Keratinocyte (primary cell): ENCODE data around the gene SOCS6. TPM values are rescaled to one million over a fixed set of nuclear protein-coding genes. Genes with fewer than 3 reads are reported as not detected.

Experiments
- DNase-seq: peaks from one replicate; pipeline ENCODE4 v3.0.0-alpha.2; 2011; ENCODE audit warnings: low read depth, missing footprints, low spot score
- FAIRE-seq: peaks from 2 replicates; lab custom pipeline; 2011; peaks lifted over from hg19 to GRCh38; lab: Jason Lieb, UNC
- H2AFZ ChIP-seq: 2 replicates; pipeline ENCODE4 v1.6.0; 2012; ENCODE audit warnings: low read length, control low read depth, inconsistent platforms; ENCODE audit not compliant: control insufficient read depth
- H3K27ac ChIP-seq: 2 replicates; pipeline ENCODE4 v1.5.1; 2011; ENCODE audit warnings: low read length; ENCODE audit not compliant: control insufficient read depth, insufficient read depth
- H3K27me3 ChIP-seq: 3 replicates; pipeline ENCODE4 v1.6.0; 2011; ENCODE audit warnings: low read length; ENCODE audit not compliant: control insufficient read depth, insufficient read depth; ENCODE audit errors: extremely low read depth
- H3K36me3 ChIP-seq, 2 experiments: 2 replicates in 1 of 2; 3 replicates in 1 of 2; pipeline ENCODE4 v1.5.1; 2011; ENCODE audit warnings: low read length in 2 of 2, mild to moderate bottlenecking in 1 of 2; ENCODE audit not compliant: control insufficient read depth in 2 of 2, insufficient read depth in 2 of 2; ENCODE audit errors: extremely low read depth in 1 of 2
- H3K4me1 ChIP-seq: 3 replicates; pipeline ENCODE4 v1.5.1; 2011; ENCODE audit warnings: low read length; ENCODE audit not compliant: control insufficient read depth, insufficient read depth; ENCODE audit errors: extremely low read depth
- H3K4me2 ChIP-seq: 3 replicates; pipeline ENCODE4 v1.6.0; 2011; ENCODE audit warnings: low read depth, low read length; ENCODE audit not compliant: control insufficient read depth, insufficient read depth; ENCODE audit errors: extremely low read depth
- H3K4me3 ChIP-seq, 3 experiments: fragments of 200-600 bp in 1 of 3; sonication (generic) in 1 of 3; 2 replicates in 2 of 3; 3 replicates in 1 of 3; pipeline ENCODE4 v1.5.1; 2011 to 2016; ENCODE audit warnings: low read length in 3 of 3, mild to moderate bottlenecking in 3 of 3, control low read depth in 2 of 3, inconsistent platforms in 1 of 3, low read depth in 1 of 3, mixed read lengths in 1 of 3, mixed run types in 1 of 3, moderate library complexity in 1 of 3; ENCODE audit not compliant: control insufficient read depth in 2 of 3, insufficient read depth in 2 of 3; ENCODE audit errors: extremely low read depth in 1 of 3
- H3K79me2 ChIP-seq: 2 replicates; pipeline ENCODE4 v1.6.0; 2012; ENCODE audit warnings: low read length; ENCODE audit not compliant: control insufficient read depth, insufficient read depth
- H3K9ac ChIP-seq: 3 replicates; pipeline ENCODE4 v1.6.0; 2011; ENCODE audit warnings: low read length; ENCODE audit not compliant: control insufficient read depth, insufficient read depth; ENCODE audit errors: extremely low read depth
- H3K9me1 ChIP-seq: 3 replicates; pipeline ENCODE4 v1.6.0; 2011; ENCODE audit warnings: low read length; ENCODE audit not compliant: control insufficient read depth, insufficient read depth; ENCODE audit errors: extremely low read depth
- H3K9me3 ChIP-seq: 2 replicates; pipeline ENCODE4 v1.5.1; 2012; ENCODE audit warnings: low read depth, low read length; ENCODE audit not compliant: control insufficient read depth
- H4K20me1 ChIP-seq: 3 replicates; pipeline ENCODE4 v1.6.0; 2011; ENCODE audit warnings: low read length; ENCODE audit not compliant: control insufficient read depth, insufficient read depth; ENCODE audit errors: extremely low read depth
- CTCF ChIP-seq, 3 experiments: IDR thresholded peaks in 1 of 3; conservative IDR thresholded peaks in 1 of 3; optimal IDR thresholded peaks in 1 of 3; 2 replicates in 2 of 3; 3 replicates in 1 of 3; pipeline versions ENCODE3 to v1.5.1; 2011; ENCODE audit warnings: low read length in 3 of 3, mild to moderate bottlenecking in 3 of 3, moderate library complexity in 2 of 3, control low read depth in 1 of 3, inconsistent platforms in 1 of 3; ENCODE audit not compliant: insufficient read depth in 2 of 3; ENCODE audit errors: extremely low read depth in 1 of 3
- EZH2 ChIP-seq: IDR thresholded peaks from one replicate; pipeline ENCODE4 v1.6.1; 2012; ENCODE audit warnings: inconsistent platforms, mild to moderate bottlenecking, low read length, moderate library complexity
- dilution Hi-C: fragments of 300-500 bp; cut with MboI; formaldehyde crosslinking; loops from one replicate; pipeline ENCODE4 v1.7.0; 2020; ENCODE audit warnings: low sequenced_read_pairs; ENCODE audit not compliant: extremely low pct_ligation_motif_present
- polyA plus RNA-seq, 5 experiments: library from polyadenylated mRNA; depleted of rRNA in 3 of 5; stranded (reverse) in 3 of 5; stranded (forward) in 1 of 5; unstranded in 1 of 5; fragments of >200 nt; gene quantifications; 1 replicate in 1 of 5; 2 replicates in 3 of 5; 3 replicates in 1 of 5; pipeline versions ENCODE4 v1.2.1 to v1.2.3, GENCODE V29; 2011 to 2012; ENCODE audit warnings: missing spikeins in 2 of 5, low read depth in 1 of 5, low replicate concordance in 1 of 5

Gene SOCS6
- polyA plus RNA-seq, 1 donor (not counting 4 experiments of a cell fraction or from before 2014, with no cell fraction given): 22.2 TPM

- Histone ChIP-seq H3K4me1 (peaks cover 19% of the 10 kb centered on the region), H3K9ac (no peak overlapping the region)
Observed at GRCh38 chr18:70296289-70296688, 7.4 kb downstream of the SOCS6 start.

GRCh38 chr18:70296781-70297180 is 7.9 kb downstream of the SOCS6 start:
- dilution Hi-C loops: no loop called here
- TF ChIP-seq CTCF (optimal IDR thresholded peaks at IDR 0.05 in 1 of 3, IDR thresholded peaks at IDR 0.05 in 1 of 3, conservative IDR thresholded peaks at IDR 0.05 in 1 of 3; ENCODE audit: extremely low read depth in 1 of 3, insufficient read depth in 2 of 3, low read length in 3 of 3) (no peak), EZH2 (no peak)

More at GRCh38 chr18:70296289-70296688, 7.4 kb downstream of the SOCS6 start:
- Histone ChIP-seq H3K9me3 (no peaks in the 10 kb centered on the region), H2AFZ (no peak overlapping the region), H3K27ac (no peak overlapping the region), H3K36me3 (peaks cover 3 to 9% of the 10 kb centered on the region in 2 experiments), H4K20me1 (peaks cover 7% of the 10 kb centered on the region), H3K79me2 (peaks cover 97% of the 10 kb centered on the region), H3K27me3 (no peaks in the 10 kb centered on the region), H3K4me3 (no peak overlapping the region), H3K4me2 (no peak overlapping the region), H3K9me1 (peaks cover 2% of the 10 kb centered on the region)
- dilution Hi-C loops: no loop called here
- no peak for DNase-seq
- no peak for FAIRE-seq
- TF ChIP-seq EZH2 (no peak), CTCF (optimal IDR thresholded peaks at IDR 0.05 in 1 of 3, IDR thresholded peaks at IDR 0.05 in 1 of 3, conservative IDR thresholded peaks at IDR 0.05 in 1 of 3; ENCODE audit: extremely low read depth in 1 of 3, insufficient read depth in 2 of 3, low read length in 3 of 3) (no peak)

More at GRCh38 chr18:70296781-70297180, 7.9 kb downstream of the SOCS6 start:
- Histone ChIP-seq H3K79me2 (peaks cover 97% of the 10 kb centered on the region), H3K9me1 (peaks cover 2% of the 10 kb centered on the region), H3K36me3 (peaks cover 3 to 9% of the 10 kb centered on the region in 2 experiments), H3K4me2 (no peak overlapping the region), H3K4me1 (peaks cover 16% of the 10 kb centered on the region), H3K4me3 (no peak overlapping the region), H3K27ac (no peak overlapping the region), H2AFZ (no peak overlapping the region), H3K27me3 (no peaks in the 10 kb centered on the region), H3K9me3 (no peaks in the 10 kb centered on the region), H4K20me1 (peaks cover 7% of the 10 kb centered on the region), H3K9ac (no peak overlapping the region)
- DNase-seq (no peak), FAIRE-seq (no peak)
